Stimulated activated CD8-positive, alpha-beta memory T cell treated with anti-CD3 and anti-CD28 coated beads, Interleukin-4, amount 100 ng/mL, for 48 hours (primary cell): ENCODE data around the gene CHST12.
"Not testable (repeated sequence)": the region's sequence is repeated elsewhere in the genome, so short reads cannot be mapped to it uniquely, and the experiment has no call there.

Experiments used
- DNase-seq: peaks from one replicate; pipeline ENCODE4 v3.0.0-alpha.2; 2020

The CHST12 gene

DNA sequence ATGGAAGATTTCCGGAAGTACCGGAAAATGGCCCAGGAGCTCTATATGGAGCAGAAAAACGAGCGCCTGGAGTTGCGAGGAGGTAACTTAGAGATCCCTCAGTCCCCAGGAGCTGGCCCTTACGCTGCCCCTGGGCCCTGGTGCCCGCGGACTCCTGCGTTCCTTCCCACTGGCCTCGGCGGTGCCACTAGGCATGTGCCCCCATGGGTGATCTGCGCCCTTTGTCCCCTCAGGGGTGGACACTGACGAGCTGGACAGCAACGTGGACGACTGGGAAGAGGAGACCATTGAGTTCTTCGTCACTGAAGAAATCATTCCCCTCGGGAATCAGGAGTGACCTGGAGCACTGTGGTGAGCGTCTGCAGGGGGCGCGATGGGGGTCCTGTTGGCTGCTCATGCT is 24.2 kb upstream of the CHST12 start:
- no peak for DNase-seq

DNA sequence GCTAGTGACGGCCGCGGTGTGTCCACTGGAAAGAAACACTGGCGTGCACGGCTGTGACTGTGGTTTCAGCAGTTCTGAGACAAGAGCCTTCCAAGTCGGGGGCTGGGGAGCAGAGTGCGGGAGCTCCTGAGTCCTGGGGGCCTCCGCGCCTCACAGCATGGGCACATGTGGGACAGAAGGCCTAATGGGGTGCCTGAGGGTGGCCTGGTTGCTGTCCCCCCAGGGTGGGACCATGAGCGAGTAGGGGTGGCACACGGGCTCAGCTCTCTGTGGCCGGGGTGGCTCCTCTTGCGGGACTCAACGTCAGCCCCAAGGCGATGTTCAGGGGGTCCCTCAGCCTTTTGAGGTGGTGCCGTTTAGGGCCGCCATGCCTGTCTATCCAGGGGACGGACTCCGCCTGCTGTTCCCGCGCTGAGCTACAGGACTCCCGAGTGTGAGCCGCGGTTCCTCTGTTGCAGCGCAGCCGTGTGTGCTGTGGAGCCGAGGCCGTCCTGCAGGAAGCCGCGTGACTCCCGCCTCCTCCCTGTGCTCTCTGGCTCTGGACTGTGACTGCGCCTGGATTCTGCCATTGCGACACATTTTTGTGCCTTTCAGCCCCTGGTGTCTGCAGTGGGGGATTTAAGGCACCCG is 23.5 kb upstream of the CHST12 start:
- DNase-seq: no peak

DNA sequence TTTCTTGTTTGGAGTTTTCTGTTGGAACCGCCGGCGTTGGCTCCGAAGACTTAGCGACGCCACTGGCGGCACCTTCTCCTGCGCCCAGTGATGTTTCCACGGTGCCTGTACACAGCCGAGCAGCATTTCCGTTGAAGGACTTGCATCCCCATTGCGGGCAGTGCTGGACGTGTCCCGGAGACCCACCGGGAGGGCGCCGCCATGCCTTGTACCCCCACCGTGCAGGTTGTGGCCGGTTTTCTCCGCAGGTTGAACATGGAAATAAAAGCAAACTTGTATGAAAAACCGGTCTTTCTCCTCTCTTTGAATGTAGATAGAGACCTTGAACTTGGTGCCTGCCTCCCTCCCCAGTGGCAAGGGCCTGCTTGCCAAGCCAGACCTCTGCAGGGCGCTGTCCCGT is 22.9 kb upstream of the CHST12 start:
- no peak for DNase-seq

DNA sequence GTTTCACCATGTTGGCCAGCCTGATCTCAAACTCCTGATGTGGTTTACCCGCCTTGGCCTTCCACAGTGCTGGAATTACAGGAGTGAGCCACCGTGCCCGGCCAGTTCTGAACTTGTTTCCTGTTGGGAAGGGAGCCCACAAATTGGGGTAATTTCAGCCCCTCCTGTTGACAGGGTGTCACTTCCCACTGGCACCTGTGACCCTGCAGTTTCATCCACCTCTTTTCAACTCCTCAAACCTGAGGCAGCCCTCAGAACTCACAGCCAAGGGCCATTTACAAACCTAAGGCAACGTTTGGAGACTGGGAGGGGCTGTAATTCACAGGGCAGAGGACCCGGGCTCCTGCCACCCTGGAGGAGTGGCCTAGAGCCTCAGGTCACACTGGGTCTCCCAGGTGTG is 22.2 kb upstream of the CHST12 start:
- DNase-seq: no peak

DNA sequence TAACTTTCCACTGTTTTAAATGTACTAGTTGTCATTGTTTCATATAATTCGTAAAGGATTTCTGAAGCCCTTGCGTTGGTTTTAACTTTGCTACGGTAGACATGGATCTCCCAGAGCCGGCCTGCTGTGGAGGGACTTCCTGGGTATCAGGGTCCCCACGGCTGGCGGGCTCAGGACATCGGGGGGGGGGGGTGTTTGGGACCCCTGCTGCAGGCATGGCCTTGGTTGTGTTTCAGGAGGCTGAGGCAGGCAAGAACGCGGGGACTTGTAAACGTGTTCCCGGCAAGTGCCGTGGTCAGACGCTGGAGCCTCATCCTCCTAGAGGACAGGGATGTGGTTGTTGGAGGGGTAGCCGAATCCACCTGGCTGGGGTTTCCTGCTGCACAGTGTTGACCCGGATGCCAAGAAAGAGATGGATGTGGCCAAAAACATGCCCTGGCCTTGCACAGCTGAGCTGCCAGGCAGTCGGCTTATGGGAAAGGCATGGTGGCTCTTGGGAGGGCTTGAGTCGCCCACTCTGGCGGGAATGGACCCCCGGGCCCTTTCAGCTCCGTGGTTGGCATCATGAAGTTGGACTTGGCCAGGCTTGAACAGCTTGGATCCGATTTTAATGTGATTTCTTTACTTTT is 21.4 kb upstream of the CHST12 start:
- DNase-seq: no peak

DNA sequence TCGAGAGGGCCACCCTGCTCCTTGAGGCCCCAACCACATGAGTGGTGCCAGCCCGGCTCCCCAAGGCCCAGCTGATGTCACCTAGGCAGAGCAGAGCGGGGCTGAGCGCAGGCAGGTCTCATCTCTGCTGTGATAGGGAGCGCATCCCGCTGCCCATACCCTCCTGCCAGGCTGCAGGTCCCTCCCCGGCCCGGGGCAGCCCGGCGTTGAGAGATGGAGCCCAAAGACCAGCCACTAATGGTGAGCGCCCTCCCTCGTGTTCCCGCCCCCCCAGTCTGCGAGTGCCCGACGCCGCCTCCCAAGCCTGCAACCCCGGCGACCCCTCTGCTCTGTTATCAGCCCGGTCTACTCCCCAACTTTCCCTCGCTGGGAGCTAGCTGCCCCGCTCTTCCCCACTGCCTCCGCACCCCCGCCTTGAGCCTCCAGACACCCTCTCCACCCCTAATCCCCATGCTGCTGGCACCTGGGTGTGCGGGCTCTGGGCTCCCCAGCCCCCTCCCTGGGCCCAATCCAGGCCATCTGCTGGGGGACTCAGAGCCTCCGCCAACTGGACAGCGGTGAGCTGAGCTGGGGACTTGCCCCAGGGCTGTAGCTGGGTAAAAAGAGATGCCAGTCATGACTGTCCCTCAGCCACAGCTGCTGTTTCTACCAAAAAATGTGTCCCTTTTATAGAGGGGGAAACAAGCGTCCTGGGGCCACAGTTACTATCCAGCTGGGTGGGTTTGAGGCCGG is 19.7 kb upstream of the CHST12 start:
- no peak for DNase-seq

DNA sequence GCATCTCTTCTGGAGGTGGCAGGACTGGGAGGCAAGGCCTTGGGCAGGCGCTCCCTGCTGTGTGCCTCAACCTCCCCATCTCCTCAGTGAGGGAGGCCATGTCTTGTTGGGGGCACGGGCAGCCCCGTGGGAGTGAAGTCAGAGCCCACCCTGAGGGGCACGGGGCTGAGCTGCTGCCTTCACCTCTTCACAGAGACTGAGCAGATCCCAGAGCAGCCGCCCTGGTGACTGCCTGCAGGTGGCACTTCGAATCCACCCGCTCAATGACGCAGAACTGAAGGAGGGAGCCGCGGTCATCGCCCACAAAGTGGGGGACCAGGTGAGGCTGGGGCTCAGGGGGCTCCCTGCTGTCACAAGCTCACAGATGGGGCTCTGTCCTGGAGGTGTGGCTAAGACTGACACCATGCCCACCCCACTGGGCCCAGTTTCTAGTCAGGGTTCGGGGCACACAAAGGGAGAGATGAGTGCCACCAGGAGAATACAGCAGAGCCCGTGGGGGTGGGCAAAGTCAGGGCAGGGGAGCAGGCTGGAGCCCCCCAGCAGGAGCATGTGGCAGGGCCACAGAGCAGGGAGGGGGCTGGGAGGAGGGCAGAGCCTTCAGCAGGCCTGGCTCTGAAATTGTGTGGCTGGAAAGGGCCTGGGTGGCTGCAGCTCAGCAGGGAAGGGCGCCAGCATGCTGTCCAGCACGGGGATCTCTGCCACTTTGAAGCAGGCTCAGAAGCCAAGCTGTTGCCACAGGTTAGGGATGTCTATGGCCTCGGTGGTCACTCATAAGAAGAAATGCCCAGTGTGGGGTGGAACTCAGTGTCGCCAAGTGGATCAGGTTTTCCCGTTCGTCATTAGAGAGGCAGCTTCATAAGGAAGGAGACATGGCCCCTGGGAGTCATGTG is 18.8 kb upstream of the CHST12 start:
- no peak for DNase-seq

DNA sequence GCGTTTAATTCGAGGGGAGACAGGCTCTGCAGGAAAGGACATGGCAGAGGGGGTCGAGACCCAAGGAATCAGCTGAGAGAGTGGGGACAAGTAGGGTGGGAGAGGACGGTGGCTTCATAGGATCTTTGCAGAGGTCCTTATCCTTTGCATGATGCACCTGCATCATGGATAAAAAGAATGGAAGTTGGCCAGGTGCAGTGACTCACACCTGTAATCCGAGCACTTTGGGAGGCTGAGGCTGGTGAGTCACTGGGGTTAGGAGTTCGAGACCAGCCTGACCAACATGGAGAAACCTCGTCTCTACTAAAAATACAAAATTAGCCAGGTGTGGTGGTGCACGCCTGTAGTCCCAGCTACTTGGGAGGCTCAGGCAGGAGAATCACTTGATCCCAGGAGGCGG is 17.3 kb upstream of the CHST12 start:
- DNase-seq: not testable (repeated sequence)

DNA sequence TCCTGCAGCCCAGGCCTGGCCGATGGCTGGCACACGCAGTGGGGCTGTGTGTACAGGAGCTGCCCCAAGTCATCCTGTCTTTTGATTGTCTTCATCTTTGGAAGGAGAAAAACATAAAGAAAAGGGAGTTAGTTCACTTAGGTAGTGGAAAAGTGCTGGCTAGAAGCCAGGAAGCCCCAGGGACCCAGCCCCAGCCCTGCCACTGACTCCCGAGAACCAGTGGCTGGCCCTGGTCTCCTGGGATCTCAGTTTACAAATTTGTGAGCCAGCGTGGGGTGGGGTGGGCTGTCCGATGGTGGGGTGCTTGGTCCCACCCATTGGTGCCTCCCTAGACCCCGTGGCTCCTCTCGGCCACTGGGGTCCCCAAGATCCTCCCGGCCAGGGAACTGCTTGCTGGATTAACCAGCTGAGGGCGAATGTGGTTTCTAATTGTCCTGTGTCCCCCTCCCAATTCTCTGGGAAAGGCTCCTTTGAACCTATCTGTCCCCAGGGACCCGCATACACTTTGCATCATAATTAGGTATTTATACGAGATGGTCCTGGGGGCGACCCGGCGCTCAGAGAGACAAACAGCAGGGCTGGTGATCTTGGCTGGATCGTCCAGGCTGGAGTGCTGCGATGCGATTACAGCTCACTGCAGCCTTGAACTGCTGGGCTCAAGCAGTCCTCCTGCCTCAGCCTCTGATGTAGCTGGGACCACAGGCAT is 16.3 kb upstream of the CHST12 start:
- DNase-seq: no peak

DNA sequence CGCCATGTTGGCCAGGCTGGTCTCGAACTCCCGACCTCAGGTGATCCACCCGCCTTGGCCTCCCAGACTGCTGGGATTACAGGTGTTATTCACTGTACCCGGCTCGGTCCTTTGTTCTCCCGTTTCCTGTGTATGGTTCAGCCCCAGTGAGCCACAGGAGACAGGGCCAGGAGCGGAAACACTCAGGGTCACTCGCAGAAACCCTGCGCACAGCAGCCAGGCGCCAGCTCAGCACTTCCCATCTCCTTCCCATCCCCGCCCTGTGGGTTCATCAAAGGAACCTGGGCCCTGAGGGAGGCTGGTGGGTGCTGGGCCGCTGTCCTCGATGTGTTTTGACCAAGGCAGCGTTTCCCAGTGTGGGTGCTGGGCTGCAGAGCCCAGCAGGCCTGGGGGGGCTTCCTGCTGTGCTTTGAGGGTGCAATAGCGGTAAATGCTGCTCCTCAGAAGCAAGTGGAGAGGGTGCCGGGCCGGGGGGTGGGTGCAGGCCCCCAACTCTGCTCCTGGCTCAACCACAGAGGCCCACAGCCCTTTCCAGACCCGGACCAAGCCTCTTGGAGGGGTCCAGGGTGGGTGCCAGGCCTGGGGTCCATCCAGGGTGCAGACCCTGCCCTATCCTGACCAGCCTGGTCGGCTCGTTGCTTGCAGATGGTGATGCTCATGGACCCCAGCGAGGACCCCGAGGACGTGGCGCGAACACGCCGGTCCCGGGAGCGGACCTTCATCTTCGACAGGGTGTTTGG is 15.3 kb upstream of the CHST12 start:
- DNase-seq: no peak

DNA sequence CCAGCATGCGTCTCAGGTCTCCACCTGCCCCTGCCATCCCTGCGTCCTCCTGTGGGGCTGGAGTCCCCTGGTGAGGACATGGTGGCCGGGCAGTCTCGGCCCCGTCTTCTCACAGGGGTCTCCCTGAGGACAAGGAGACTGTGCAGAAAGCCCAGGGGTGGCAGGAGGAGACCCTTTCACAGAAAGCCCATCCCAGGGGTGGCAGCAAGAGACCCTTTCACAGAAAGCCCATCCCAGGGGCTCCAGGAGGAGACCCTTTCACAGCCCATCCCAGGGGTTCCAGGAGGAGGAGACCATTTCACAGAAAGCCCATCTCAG is 14.8 kb upstream of the CHST12 start:
- DNase-seq: no peak

DNA sequence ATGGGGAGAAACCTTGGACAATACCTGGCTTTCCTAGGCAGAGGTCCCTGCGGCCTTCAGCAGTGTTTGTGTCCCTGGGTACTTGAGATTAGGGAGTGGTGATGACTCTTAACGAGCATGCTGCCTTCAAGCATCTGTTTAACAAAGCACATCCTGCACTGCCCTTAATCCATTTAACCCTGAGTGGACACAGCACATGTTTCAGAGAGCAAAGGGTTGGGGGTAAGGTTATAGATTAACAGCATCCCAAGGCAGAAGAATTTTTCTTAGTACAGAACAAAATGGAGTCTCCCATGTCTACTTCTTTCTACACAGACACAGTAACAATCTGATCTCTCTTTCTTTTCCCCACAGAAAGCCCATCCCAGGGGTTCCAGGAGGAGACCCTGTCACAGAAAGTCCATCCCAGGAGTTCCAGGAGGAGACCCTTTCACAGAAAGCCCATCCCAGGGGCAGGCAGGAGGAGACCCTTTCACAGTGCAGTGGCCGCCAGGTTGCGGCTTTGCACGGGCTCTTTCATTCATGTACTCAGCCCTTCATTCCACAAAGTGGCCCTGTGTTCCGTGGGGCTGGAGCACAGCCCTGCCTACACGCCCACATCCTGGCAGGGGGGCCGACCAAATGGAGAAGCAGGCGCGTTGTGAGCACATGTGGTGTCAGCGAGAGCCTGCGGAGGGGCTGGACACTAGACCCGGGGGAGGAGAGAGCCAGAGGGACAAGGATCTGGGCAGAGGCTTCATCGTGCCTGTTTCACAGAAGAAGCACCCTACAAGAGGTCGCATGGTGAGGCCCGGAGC is 13.2 kb upstream of the CHST12 start:
- DNase-seq: not testable (repeated sequence)

DNA sequence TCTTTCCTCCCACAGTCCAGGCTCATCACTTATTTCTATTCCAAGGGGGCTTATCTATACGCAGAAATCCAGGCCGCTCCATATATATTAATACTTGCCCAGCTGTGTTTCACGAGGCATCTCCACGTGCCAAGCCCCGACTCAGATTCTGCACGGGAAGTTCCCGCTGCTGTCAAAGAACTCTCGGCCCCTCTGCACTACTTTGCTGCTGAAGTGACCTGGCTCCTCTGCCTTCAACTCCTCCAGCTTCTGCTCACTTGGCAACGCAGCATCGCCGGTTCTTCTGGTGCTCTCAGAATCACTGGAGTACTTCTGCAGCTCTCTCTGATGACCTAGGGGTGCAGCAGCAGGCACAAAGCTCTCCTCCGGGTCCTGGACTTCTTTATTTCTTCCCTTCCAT is 9.7 kb upstream of the CHST12 start:
- DNase-seq: no peak

DNA sequence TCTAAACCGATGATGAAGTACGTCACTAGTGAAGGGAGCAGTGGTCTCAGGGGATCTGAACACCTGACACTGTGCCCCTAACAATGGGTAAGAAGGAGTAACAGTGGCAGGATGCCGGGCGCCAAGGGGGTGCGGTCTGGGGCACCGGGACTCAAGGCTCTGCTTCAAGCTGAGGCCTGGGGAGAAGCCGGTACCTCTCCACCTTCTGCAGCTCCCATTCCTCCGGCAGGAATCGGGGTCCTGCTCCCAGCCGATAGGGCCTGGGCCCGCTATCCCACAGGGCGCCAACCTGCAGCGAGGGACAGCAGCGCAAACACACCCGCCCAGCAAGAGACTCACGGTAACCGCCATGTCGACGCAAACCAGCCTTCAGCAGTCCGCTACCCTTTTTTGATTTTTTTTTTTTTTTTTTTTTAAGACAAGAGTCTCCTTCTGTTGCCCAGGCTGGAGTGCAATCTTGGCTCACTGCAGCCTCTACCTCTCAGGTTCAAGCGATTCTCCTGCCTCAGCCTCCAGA is 8.8 kb upstream of the CHST12 start:
- no peak for DNase-seq

DNA sequence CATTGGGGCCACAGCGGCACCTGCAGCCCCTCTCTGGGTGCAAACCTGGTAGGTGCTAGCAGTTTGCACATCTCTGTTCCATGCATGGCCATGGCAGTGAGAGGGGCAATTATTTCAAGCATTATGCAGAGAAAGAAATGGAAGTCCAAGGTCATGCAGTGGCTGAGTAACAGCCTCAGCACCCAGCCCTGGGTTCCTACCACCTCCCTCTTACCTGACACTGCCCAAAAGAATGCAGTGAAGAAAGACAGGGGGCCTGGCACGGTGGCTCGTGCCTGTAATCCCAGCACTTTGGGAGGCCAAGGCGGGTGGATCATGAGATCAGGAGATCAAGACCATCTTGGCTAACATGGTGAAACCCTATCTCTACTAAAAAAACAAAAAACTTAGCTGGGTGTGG is 4.9 kb upstream of the CHST12 start:
- DNase-seq: no peak

DNA sequence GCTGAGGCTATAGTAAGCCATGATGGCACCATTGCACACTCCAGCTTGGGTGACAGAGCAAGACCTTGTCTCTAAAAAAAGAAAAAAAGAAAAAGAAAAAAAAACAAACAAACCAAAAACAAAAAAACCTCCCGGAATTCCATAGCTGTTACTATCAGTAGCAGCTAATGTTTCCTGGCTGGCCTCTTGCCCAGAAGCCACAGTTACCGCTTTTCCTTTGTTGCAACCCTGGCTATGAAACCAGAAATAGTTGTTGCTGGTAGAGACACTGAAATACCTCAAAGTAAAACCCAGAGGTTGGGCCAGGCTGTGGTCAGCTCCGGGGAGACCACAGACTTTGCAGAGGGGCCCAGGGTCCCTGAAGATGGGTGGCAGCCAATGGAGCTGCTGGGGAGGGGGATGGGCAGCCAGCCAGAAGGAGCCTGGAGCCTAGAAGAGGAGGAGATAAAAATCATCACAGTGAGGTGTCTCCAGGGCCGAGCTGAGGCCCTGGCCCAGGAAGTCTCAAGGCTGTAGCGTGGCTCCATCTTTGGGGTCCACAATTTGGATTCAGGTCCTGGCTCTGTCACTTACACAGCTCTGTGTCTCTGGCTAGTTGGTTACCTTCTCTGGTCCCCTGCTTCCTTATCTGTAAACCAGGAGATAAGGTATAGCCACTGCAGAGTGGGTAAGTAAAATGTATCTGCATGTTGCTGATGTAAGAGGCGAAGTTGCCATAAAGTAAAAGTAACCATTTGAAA is 3.4 kb upstream of the CHST12 start:
- no peak for DNase-seq

DNA sequence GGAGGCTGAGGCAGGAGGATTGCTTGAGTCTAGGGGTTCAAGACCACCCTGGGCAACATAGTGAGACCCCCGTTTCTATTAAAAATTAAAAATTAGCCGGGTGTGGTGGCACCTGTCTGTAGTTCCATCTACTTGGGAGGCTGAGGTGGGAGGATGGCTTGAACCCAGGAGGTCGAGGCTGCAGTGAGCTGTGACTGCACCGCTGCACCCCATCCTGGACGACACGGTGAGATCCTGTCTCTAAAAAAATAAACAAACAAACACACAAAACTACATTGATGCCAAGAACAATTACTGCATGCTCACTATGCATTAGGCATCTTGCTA is 761 bp upstream of the CHST12 start:
- DNase-seq: no peak

DNA sequence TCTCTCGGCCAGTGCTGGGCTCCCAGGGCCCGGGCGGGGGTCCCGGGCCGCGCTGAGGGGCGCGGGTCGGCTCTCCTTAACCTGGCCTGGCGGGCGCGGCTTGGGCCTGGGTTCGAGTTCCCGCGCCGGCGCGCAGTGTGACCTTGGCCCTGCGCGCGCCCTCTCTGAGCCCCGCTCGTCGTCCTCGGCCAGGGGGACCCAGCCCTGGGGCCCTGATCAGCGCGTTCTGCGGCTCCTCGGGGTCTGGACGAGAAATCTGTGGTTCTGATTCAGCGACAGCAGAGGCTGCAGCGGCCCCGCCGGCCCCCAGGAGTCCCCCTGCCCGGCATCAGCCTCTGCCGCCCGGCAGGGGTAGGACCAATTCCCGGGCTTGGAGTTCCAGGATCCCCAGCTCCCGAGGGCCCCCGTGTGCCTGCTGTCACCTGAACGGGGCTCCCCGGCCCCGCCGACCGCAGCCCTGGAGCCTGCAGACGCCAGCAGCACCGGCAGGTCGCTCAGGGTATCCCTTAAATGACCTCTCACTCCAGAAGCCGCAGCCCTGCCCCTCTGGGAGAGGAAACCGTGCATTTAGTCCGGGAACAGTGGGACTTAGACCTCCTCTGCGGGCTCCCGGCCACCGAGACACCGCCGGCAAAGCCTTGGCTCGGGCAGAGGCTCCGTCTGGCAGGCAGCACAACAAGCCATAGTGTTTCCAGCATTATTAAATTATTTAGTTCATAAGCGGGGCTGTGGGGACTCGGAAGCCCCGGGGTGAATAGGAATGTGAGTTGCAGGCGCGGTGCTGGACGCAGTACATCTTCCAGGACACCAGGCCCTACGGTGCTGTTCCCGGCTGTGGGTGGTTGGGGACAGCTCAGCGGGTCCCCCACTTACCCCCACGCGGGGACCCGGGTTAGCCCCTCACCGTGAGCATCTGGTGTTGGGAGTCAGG is 572 bp downstream of the CHST12 start:
- DNase-seq: peak; percentile 60

DNA sequence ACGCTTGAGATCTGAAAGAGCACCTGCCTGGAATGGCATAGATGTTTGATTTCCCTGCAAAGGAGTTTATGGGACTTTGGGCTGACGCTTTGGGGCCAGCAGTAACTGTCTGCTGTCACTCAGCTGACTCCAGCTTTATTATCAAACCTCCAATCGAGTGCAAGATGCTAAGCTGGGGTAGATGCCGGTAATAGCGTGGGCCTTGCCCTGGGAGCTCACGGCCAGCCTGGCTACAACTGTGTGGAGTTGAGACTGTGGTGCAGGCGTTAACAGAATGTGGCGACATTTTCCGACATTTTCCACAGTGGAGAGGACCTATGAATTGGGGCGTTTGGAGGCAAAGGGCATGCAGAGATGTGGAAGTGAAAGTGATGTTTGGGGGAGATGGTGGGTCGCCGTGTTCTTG is 1.3 kb downstream of the CHST12 start:
- no peak for DNase-seq
